Measurements from ENCODE around the gene MYMK. TPM values are rescaled to one million over a fixed set of nuclear protein-coding genes. Genes with fewer than 3 reads are reported as not detected.

MYMK gene
- total and polyA plus RNA-seq, 2 of the 13 experiments (the other 11 are each of a cell fraction or from before 2014, with no cell fraction given): not detected

DNA sequence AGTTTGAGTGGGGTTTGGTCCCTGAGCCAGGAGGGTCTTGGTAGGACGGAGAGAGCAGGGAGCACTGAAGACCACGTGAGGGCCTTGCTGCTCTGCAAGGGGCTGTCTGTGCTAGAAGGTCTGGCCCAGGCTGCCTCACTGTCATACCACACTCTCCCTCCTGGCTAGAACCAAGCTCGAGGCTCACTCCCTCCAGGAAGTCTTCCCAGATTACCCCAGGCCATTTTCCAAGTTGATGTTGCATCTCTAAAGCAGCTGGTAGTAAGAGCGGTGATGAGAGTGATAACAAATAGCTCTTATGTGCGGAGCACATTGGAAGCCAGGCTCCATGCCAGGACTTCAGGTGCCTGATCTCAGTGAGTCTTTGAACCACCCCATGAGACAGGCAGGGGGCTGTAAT, 6.6 kb downstream of the MYMK start (continued):
- TF ChIP-seq ZBTB40 (IDR thresholded peaks at IDR 0.05) (no peak), ZBTB40 (CRISPR knock-in tag; IDR thresholded peaks at IDR 0.05) (no peak)

- H3K27ac ChIP-seq (ENCODE audit: extremely low read length, insufficient read depth, low read length): no peak overlapping the region
- H3K79me2 ChIP-seq (ENCODE audit: insufficient read depth, low read length): no peaks in the 10 kb centered on the region
- intact Hi-C loops (cut with micrococcal nuclease; ENCODE audit: unreplicated experiment): no loop called here
- H3K4me1 ChIP-seq (ENCODE audit: insufficient read depth, low read length): peaks cover 44% of the 10 kb centered on the region
- in situ Hi-C loops (cut with HindIII; ENCODE audit: extremely low pct_ligation_motif_present, low pct_unique_long_range_greater_than_20kb): no loop called here
- ChIA-PET CTCF (ENCODE audit: low intra/inter-chr PET ratio, low total read pairs) (no interaction called here), POLR2A (no interaction called here)
- peaks cover 11 to 84% of the 10 kb centered on the region in 2 experiments; a peak in 4 of 5 replicates for H3K27me3 ChIP-seq (ENCODE audit: control insufficient read depth in 1 of 2, insufficient read depth in 2 of 2, low read length in 2 of 2)
- ATAC-seq (no peak), FAIRE-seq (no peak), DNase-seq (ENCODE audit: low spot score) (no peak)
- H3K4me2 ChIP-seq (ENCODE audit: low read depth, low read length): no peak overlapping the region
- H3K9ac ChIP-seq (ENCODE audit: insufficient read depth, low read depth, low read length): no peak overlapping the region
- H4K20me1 ChIP-seq (ENCODE audit: insufficient read depth, low read length): no peaks in the 10 kb centered on the region
- WGBS (ENCODE audit: low lambda C conversion rate): 69% methylated on average over 3 of the region's 8 CpGs
- no peaks in the 10 kb centered on the region for H3K36me3 ChIP-seq (replicated peaks in 1 of 2; ENCODE audit: control insufficient read depth in 1 of 2, insufficient read depth in 2 of 2, low read length in 2 of 2)
- no peak overlapping the region for H2AFZ ChIP-seq (ENCODE audit: low read length)
- no TSS peak for BruUV-seq (replicated peaks)
- no peak overlapping the region for H3K4me3 ChIP-seq (replicated peaks in 1 of 3; ENCODE audit: insufficient read depth in 1 of 3, low read depth in 2 of 3, low read length in 3 of 3)
- H3K9me3 ChIP-seq (ENCODE audit: low read length): no peaks in the 10 kb centered on the region
- TF ChIP-seq ZNF839 (CRISPR knock-in tag; IDR thresholded peaks at IDR 0.05; ENCODE audit: borderline replicate concordance) (no peak), ZNF512B (CRISPR knock-in tag; IDR thresholded peaks at IDR 0.05; ENCODE audit: borderline replicate concordance) (no peak)
- TF ChIP-seq, protein P1, sequence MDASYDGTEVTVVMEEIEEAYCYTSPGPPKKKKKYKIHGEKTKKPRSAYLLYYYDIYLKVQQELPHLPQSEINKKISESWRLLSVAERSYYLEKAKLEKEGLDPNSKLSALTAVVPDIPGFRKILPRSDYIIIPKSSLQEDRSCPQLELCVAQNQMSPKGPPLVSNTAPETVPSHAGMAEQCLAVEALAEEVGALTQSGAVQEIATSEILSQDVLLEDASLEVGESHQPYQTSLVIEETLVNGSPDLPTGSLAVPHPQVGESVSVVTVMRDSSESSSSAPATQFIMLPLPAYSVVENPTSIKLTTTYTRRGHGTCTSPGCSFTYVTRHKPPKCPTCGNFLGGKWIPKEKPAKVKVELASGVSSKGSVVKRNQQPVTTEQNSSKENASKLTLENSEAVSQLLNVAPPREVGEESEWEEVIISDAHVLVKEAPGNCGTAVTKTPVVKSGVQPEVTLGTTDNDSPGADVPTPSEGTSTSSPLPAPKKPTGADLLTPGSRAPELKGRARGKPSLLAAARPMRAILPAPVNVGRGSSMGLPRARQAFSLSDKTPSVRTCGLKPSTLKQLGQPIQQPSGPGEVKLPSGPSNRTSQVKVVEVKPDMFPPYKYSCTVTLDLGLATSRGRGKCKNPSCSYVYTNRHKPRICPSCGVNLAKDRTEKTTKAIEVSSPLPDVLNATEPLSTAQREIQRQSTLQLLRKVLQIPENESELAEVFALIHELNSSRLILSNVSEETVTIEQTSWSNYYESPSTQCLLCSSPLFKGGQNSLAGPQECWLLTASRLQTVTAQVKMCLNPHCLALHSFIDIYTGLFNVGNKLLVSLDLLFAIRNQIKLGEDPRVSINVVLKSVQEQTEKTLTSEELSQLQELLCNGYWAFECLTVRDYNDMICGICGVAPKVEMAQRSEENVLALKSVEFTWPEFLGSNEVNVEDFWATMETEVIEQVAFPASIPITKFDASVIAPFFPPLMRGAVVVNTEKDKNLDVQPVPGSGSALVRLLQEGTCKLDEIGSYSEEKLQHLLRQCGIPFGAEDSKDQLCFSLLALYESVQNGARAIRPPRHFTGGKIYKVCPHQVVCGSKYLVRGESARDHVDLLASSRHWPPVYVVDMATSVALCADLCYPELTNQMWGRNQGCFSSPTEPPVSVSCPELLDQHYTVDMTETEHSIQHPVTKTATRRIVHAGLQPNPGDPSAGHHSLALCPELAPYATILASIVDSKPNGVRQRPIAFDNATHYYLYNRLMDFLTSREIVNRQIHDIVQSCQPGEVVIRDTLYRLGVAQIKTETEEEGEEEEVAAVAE (CRISPR knock-in tag; IDR thresholded peaks at IDR 0.05; ENCODE audit: borderline replicate concordance): no peak
Observed at GRCh38 chr9:133517711-133518110, 7.0 kb downstream of the MYMK start.
